Subcutaneous adipose tissue (tissue), 4 donors: Measurements from ENCODE around the gene DMXL2. TPM values are rescaled to one million over a fixed set of nuclear protein-coding genes. Genes with fewer than 3 reads are reported as not detected.

Experiments used
- CTCF ChIP-seq: fragments of 450-650 bp; IDR thresholded peaks from one replicate; pipeline ENCODE4 v1.5.1; 2016; ENCODE audit warnings: low read depth, mild to moderate bottlenecking, control low read depth, antibody characterized with exemption, moderate library complexity
- total RNA-seq, 4 donors: library from RNA; depleted of rRNA; stranded (reverse); fragments of >200 nt; gene quantifications; one replicate each; pipeline ENCODE4 v1.1.0, GENCODE V29; 2016

The DMXL2 gene
- total RNA-seq, 4 donors from 2014 or later = 35.2 to 215 (median 77.5) TPM

DNA sequence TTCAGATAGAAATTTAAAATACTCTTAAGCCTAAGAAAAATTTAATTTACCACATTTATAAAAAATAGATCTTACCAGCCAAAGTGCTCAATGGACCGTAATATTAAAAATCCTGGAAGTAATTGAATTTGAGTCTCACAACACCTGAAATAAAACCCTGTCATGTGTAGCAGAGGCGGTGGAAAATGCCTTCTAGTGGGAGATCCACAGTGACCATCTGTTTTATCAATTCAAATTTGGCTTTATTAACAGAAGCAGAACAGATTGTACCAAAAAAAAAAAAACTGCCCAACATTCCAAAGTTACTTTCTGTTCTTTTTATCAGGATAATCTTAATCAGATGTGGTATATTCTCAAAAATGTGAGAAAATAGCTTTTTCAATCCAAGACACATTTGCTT, 71.7 kb downstream of the DMXL2 start:
- TF ChIP-seq CTCF = no peak

GRCh38 chr15:51547656-51548055, 74.9 kb downstream of the DMXL2 start:
- TF ChIP-seq CTCF = no peak

DNA sequence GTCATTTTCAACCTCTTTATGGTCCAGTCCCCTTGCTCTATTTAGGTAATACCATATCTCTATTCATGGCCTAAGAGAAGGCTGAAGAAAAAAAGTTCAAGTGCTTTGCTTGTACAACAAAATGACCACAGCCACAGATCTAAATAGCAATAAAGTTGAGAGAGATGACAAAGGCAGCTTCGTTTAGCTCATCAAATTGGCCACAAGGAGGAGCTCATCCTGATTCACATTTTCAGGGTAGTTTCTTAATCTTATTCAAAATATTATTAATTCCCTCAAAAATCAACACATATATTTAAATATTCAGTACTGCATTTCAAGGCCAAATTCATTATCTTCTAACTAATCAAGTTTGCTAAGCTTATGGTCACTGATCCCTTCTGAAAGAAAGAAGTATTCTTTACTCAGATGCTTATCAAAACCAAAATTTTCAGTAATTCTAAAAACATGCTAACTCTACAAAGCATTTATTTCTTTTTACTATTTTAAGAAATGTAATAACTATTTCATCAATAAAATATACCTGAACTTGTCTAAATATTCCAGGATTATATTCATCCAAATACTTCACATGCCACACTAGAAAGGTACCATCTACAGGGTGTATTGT, 85.5 kb downstream of the DMXL2 start:
- no peak for TF ChIP-seq CTCF

- no peak for TF ChIP-seq CTCF
These were observed 88.7 kb downstream of the DMXL2 start for GRCh38 chr15:51533672-51534398.

DNA sequence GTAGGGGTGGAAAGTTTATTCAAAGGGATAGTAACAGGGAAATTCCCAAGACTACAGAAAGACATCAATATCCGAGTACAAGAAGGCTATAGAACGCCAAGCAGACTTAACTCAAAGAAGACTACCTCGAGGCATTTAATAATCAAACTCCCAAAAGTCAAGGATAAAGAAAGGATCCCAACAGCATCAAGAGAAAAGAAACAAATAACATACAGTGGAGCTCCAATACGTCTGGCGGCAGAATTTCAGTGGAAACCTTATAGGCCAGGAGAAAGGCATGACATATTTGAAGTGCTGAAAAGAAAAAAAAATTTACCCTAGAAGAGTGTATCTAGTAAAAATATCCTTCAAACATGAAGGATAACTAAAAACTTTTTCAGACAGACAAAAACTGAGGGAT, 95.6 kb downstream of the DMXL2 start:
- TF ChIP-seq CTCF = no peak

DNA sequence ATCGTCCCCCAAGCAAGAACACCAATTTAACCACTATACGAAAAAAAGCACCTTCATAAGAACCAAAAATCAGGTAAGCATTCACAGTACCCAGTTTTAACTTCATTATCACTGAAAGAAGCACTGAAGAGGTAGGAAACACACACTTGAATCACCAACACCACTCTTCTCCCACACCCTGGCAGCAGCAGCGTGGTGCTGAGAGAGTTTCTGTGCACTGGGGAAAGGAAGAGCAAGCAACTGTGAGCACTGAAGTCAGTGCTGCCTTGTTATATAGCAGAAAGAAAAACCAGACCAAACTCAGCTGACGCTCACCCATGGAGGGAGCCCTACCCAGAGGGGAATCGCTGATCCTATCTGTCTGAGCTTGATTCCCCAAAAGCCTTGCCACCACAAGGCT, 98.2 kb downstream of the DMXL2 start:
- TF ChIP-seq CTCF = no peak

GRCh38 chr15:51516291-51516690, 106.3 kb downstream of the DMXL2 start:
- TF ChIP-seq CTCF = no peak
